K562 (cell line): ENCODE measurements around the gene PEPD. TPM values are rescaled to one million over a fixed set of nuclear protein-coding genes. Genes with fewer than 3 reads are reported as not detected.

Experiments
- BRCA1 ChIP-seq, 2 experiments: fragments of 450-650 bp in 1 of 2; sonication (generic) in 1 of 2; formaldehyde crosslinking in 1 of 2; IDR thresholded peaks; 2 replicates each; pipeline versions ENCODE4 v1.5.0 to v1.6.1; 2017 to 2020; ENCODE audit warnings: mild to moderate bottlenecking in 1 of 2, missing genetic modification reagents in 1 of 2
- DDX20 ChIP-seq: fragments of 450-650 bp; IDR thresholded peaks from 2 replicates; pipeline ENCODE4 v1.6.1; 2016; ENCODE audit warnings: missing genetic modification characterization, low read depth, mild to moderate bottlenecking, missing compliant biosample characterization, moderate library complexity
- DIDO1 ChIP-seq: fragments of 450-650 bp; IDR thresholded peaks from 2 replicates; pipeline ENCODE4 v1.6.1; 2016; ENCODE audit warnings: low read depth, missing biosample characterization, missing genetic modification characterization
- EGR1 ChIP-seq: fragments of 450-650 bp; conservative IDR thresholded peaks from 2 replicates; pipeline ENCODE4 v1.6.1; 2017; ENCODE audit warnings: mild to moderate bottlenecking
- HDAC2 ChIP-seq: fragments of 450-650 bp; IDR thresholded peaks from 2 replicates; pipeline ENCODE4 v1.6.1; 2016; ENCODE audit warnings: mild to moderate bottlenecking
- HNRNPLL ChIP-seq: fragments of 200-400 bp; formaldehyde crosslinking; IDR thresholded peaks from 2 replicates; pipeline ENCODE4 v1.6.1; 2017; ENCODE audit warnings: low read length, low read depth, mild to moderate bottlenecking; ENCODE audit not compliant: poor library complexity, severe bottlenecking
- HOMEZ ChIP-seq: fragments of 250-450 bp; sonication (Bioruptor Pico); IDR thresholded peaks from 2 replicates; pipeline ENCODE4 v1.4.0; 2020; ENCODE audit warnings: mild to moderate bottlenecking, moderate library complexity
- IFI16 ChIP-seq: fragments of 250-450 bp; sonication (Bioruptor Pico); IDR thresholded peaks from 2 replicates; pipeline ENCODE4 v2.1.2; 2022; ENCODE audit warnings: mild to moderate bottlenecking, inconsistent platforms
- KLF6 ChIP-seq: fragments of 250-450 bp; sonication (Bioruptor Pico); IDR thresholded peaks from 2 replicates; pipeline ENCODE4 v1.4.0; 2020; ENCODE audit warnings: mild to moderate bottlenecking, moderate library complexity, borderline replicate concordance
- L3MBTL2 ChIP-seq: fragments of 450-650 bp; IDR thresholded peaks from 2 replicates; pipeline ENCODE4 v1.6.1; 2016; ENCODE audit warnings: mild to moderate bottlenecking, moderate library complexity
- MAZ ChIP-seq, 2 experiments: fragments of 450-650 bp in 1 of 2; sonication (generic) in 1 of 2; formaldehyde crosslinking; IDR thresholded peaks in 1 of 2; conservative IDR thresholded peaks in 1 of 2; 2 replicates each; pipeline versions ENCODE4 v1.4.0 to v1.5.0; 2020; ENCODE audit warnings: mild to moderate bottlenecking in 1 of 2, missing genetic modification reagents in 1 of 2
- MBD1 ChIP-seq: fragments of 250-450 bp; sonication (Bioruptor Pico); IDR thresholded peaks from 2 replicates; pipeline ENCODE4 v1.8.0; 2022; ENCODE audit warnings: inconsistent platforms
- MTA3 ChIP-seq: fragments of 450-650 bp; formaldehyde crosslinking; IDR thresholded peaks from 2 replicates; pipeline ENCODE4 v1.6.1; 2017; ENCODE audit warnings: mild to moderate bottlenecking, borderline replicate concordance
- SMARCC2 ChIP-seq: fragments of 450-650 bp; IDR thresholded peaks from 2 replicates; pipeline ENCODE4 v1.6.1; 2017; ENCODE audit warnings: antibody characterized with exemption, moderate library complexity, mild to moderate bottlenecking, low read depth
- SRF ChIP-seq, 2 experiments: fragments of 250-450, 450-650 bp in 1 of 2; sonication (Bioruptor Pico) in 1 of 2; sonication (generic) in 1 of 2; formaldehyde crosslinking; IDR thresholded peaks; 2 replicates each; pipeline versions ENCODE4 v1.5.0 to v1.5.1; 2020 to 2022; ENCODE audit warnings: mild to moderate bottlenecking in 1 of 2, missing genetic modification reagents in 1 of 2
- TAF7 ChIP-seq: fragments of 450-650 bp; IDR thresholded peaks from 2 replicates; pipeline ENCODE4 v1.6.1; 2016; ENCODE audit warnings: missing genetic modification characterization, missing compliant biosample characterization
- TRIM25 ChIP-seq: fragments of 450-650 bp; IDR thresholded peaks from 2 replicates; pipeline ENCODE4 v1.7.0; 2016; ENCODE audit warnings: borderline replicate concordance
- ZEB2 ChIP-seq: fragments of 450-650 bp; IDR thresholded peaks from 2 replicates; pipeline ENCODE4 v1.6.1; 2016
- ZNF133 ChIP-seq: fragments of 250-450 bp; sonication (Bioruptor Pico); IDR thresholded peaks from 2 replicates; pipeline ENCODE4 v1.4.0; 2020; ENCODE audit warnings: mild to moderate bottlenecking
- ZNF197 ChIP-seq: fragments of 200-800 bp; sonication (Bioruptor generic); IDR thresholded peaks from 2 replicates; pipeline ENCODE4 v1.6.1; 2016; ENCODE audit warnings: low read depth, missing genetic modification characterization, missing compliant biosample characterization
- ZNF699 ChIP-seq: fragments of 250-450 bp; sonication (Bioruptor Pico); IDR thresholded peaks from 2 replicates; pipeline ENCODE4 v1.8.0; 2021; ENCODE audit warnings: mild to moderate bottlenecking, moderate library complexity; ENCODE audit not compliant: insufficient replicate concordance
- polyA plus RNA-seq, 8 experiments: library from polyadenylated mRNA; depleted of rRNA in 4 of 8; stranded (reverse) in 5 of 8; unstranded in 3 of 8; fragments of >200 nt; fragmentation: Nextera tagmentation in 2 of 8; fragmentation: Illumina TruSeq in 1 of 8; extraction: Ambion mirVana in 2 of 8; extraction: Trizol in 1 of 8; gene quantifications; 2 replicates each; pipeline versions ENCODE4 v1.2.1 to v1.2.3, GENCODE V29; 2011 to 2014; ENCODE audit warnings: inconsistent platforms in 1 of 8, missing spikeins in 1 of 8
- total RNA-seq, 7 experiments: library from RNA; depleted of rRNA in 6 of 7; stranded (reverse); fragments of >200 nt in 6 of 7; fragmentation: Illumina TruSeq in 2 of 7; extraction: Trizol in 2 of 7; gene quantifications; 2 replicates each; pipeline versions ENCODE4 v1.2.1 to v1.2.3, GENCODE V29; 2011 to 2021; ENCODE audit warnings: low replicate concordance in 1 of 7
- TF ChIP-seq, protein P1 (sequence below): fragments of 450-650 bp; formaldehyde crosslinking; conservative IDR thresholded peaks from 2 replicates; pipeline ENCODE4 v1.4.0; 2022; ENCODE audit warnings: mild to moderate bottlenecking, missing genetic modification characterization

The PEPD gene
- total and polyA plus RNA-seq, 9 of the 15 experiments (the other 6 are each of a cell fraction or from before 2014, with no cell fraction given), result 1.3 to 19.2 (median 16.0) TPM

DNA sequence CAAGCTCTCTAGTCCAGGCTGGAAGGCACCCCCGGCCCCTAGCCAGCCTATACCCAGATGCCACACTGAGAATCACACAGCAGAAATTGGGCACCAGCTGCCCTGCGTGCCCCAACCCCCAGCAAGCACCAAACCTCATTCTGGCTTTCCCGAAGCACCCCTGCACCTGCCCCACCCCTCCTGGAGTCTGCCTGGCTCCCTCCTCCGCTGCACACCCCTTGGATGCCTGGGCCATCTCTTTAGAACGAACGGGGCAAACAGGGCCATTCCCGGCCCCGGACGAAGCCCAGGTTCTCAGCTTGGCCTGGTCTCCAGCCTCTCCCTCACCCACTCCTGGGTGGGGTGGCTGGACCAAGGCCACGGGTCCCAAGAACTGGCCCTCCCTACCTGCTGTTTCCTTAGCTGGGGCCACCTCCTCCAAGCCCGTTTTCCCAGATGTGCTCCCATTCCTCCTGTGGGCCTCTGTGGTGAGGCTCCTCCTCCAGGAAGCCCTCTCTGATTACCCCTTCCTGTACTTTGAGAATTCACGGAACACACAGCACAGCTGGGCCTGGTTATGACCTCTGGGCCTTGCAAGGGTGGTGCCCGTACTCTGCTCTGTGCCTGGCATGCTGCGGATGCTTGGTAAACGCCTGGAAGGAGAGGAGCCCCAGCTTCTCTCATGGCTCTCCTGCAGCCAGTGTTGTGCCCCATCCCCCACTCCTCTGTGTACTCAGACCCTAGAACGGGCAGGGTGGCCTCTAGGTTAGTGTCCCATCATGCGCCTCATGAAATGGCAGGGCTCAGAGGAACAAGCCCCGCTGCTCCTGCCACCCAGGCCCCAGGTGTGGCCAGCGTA lies 126.6 kb downstream of the PEPD start (continued):
- no peak for TF ChIP-seq SMARCC2
- TF ChIP-seq ZEB2, result no peak
- TF ChIP-seq ZNF133 (CRISPR knock-in tag), result no peak
- no peak for TF ChIP-seq BRCA1 (IDR thresholded peaks at IDR 0.05)
- no peak for TF ChIP-seq BRCA1 (CRISPR knock-in tag; IDR thresholded peaks at IDR 0.05)
- TF ChIP-seq IFI16 (CRISPR knock-in tag), result no peak
- TF ChIP-seq DDX20, result no peak
- TF ChIP-seq ZNF699 (CRISPR knock-in tag), result no peak
- TF ChIP-seq KLF6 (CRISPR knock-in tag), result no peak
- TF ChIP-seq HOMEZ, result no peak
- no peak for TF ChIP-seq TAF7 (tag)
- TF ChIP-seq, protein P1, sequence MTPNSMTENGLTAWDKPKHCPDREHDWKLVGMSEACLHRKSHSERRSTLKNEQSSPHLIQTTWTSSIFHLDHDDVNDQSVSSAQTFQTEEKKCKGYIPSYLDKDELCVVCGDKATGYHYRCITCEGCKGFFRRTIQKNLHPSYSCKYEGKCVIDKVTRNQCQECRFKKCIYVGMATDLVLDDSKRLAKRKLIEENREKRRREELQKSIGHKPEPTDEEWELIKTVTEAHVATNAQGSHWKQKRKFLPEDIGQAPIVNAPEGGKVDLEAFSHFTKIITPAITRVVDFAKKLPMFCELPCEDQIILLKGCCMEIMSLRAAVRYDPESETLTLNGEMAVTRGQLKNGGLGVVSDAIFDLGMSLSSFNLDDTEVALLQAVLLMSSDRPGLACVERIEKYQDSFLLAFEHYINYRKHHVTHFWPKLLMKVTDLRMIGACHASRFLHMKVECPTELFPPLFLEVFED (CRISPR knock-in tag), result no peak
- no peak for TF ChIP-seq SRF (CRISPR knock-in tag; IDR thresholded peaks at IDR 0.05)
- TF ChIP-seq MAZ (CRISPR knock-in tag; conservative IDR thresholded peaks at IDR 0.05 in 1 of 2, IDR thresholded peaks at IDR 0.05 in 1 of 2), result no peak
- TF ChIP-seq DIDO1 (tag), result no peak
- no peak for TF ChIP-seq TRIM25
- TF ChIP-seq MTA3, result no peak
- TF ChIP-seq L3MBTL2, result no peak
- no peak for TF ChIP-seq MBD1 (CRISPR knock-in tag)
- TF ChIP-seq ZNF197 (CRISPR knock-in tag), result no peak
- no peak for TF ChIP-seq HDAC2
- no peak for TF ChIP-seq HNRNPLL
- TF ChIP-seq EGR1, result no peak
